ENCODE measurements around the gene CHST2.
"Not testable (repeated sequence)": the region's sequence is repeated elsewhere in the genome, so short reads cannot be mapped to it uniquely, and the experiment has no call there.

Gene CHST2

DNA sequence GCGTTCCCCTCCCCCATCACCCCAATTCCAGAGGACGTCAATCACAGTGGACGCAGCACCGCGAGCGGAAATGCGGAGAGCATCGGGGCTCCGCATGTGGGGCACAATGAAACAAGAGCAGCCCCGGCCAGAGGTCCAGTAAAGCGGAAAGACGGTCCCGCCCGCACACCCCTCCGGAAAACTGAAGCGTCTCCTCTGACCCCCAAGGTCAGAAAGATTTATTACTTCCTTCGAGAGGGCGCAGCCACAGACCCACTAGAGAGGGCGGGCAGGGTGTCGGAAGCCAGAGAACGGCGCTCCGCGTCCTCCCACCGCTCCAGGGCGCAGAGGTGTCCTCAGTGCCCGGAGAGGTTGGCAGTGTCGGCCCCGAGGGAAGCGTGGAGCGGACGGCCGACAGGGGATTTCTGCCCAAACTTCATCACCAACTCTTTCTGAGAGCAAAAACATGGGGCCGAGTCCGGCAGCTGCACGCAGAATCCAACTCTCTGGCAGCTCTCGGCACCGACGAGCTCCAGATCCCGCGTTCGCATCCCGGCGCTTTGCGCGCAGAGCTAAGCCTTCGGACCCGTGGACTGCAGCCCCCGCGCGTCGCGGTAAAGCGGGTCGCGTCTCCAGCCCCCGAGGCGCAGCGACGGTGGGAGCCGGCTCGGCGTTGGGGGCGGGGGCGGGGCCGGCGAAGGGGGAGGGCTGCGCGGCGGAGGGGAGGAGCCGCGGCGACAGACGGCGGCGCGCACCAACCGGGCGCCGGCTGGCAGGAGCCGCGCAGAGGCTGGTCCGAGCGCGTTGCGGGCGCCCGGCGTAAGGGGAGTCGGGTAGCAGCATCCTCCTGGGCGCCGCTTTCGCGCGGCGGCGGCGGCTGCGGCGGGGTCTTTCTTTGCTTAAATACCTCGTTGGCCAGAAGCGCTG is at the start of gene CHST2:
Gene CHST2, plus strand, starts transcription at position 763 of the 906 bp plus-strand sequence. CDS start 1,046 bp downstream, outside the sequence.
- peak; percentile 53 to 61 for DNase-seq

- DNase-seq: no peak
These were observed 48.5 kb upstream of the CHST2 start for GRCh38 chr3:143070977-143071551.

- DNase-seq: no peak
These were observed 47.8 kb upstream of the CHST2 start for GRCh38 chr3:143071776-143072175.

DNA sequence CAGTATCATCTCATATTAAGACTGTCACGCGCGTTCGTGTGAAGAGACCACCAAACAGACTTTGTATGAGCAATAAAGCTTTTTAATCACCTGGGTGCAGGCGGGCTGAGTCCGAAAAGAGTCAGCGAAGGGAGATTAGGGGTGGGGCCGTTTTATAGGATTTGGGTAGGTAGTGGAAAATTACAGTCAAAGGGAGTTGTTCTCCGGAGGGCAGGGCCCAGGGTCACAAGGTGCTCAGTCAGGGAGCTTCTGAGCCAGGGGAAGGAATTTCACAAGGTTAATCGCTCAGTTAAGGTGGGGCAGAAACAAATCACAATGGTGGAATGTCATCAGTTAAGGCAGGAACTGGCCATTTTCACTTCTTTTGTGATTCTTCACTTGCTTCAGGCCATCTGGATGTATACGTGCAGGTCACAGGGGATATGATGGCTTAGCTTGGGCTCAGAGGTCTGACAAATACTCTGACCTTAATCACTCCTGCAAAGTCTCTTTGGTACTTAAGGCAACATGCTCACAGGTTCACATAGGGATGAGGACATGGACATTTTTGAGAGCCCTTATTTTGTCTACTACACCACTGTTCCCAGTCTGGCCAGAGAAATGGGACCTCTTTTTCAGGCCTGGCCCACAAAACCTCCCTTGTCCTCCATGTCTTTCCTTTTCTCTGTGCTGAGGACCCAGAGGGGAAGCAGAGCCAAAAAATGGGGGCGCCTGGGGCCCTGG is 47.1 kb upstream of the CHST2 start:
- not testable (repeated sequence) for DNase-seq

- DNase-seq: not testable (repeated sequence)
These were observed 46.0 kb upstream of the CHST2 start for GRCh38 chr3:143073541-143073940.

- DNase-seq: not testable (repeated sequence)
These were observed 45.6 kb upstream of the CHST2 start for GRCh38 chr3:143073983-143074382.

GRCh38 chr3:143078883-143079282 is 40.7 kb upstream of the CHST2 start:
- no peak for DNase-seq

GRCh38 chr3:143080196-143080595 is 39.4 kb upstream of the CHST2 start:
- no peak for DNase-seq

DNA sequence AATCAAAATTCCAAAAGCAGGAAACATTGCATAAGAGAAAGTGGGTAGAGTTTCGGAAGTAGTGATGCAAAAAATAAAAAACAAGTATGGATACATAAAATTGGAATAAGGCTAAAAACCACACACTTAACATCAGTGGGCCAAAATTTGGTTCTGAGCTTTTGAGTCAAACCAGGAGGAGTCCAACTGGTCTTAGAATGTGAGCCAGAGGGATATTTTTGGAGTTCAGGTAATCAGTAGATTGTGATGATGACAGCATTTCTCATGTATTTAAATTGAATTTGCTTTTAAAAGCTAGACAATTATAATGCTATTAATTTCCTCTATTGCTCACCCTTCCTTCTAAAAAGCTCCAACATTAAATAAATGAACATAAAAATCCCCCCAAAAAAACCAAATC is 38.2 kb upstream of the CHST2 start:
- no peak for DNase-seq

DNA sequence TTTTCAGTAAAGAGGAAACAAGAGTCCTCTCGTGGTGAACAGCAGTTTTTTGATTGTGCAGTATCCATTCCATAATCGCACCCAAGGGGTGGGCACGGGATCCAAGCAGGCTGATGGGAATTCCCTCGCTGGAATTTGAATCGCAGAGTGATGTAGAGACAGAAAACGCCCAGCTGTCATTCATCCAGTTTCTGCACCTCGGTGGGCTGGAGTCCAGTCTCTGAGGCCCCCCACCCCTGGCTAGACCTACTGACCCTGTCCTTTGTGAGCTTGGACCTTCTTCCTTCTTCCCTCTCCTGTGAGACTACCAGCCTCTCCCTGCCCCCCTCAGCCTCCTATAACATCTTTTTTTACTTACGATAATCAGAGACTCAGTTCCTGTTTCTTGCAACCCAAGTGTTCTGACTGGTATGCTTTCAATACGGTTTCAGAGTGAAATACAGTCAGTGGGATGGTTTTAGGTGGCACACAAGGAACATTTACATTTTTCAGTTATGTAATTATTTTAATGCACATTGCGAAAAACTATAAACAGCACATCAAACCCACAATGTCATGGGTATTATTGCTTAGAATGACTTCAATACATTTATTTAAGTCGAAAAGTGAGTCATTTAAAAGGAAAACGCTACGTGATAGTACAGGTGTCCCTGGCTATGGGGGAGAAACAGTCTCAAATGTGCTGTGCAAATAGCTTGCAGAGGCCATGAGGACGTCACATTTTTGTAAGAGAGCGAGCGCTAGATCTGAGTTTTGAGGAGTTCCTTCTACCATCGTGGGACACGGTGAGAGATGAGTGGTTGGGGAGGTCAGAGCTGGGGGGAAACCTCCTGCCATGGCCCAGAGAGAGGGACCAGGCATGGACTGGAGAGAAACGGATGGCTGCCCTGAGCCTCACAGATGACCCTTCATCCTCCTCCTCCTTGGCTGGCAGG is 37.5 kb upstream of the CHST2 start:
- no peak for DNase-seq

- no peak for DNase-seq
These were observed 35.8 kb upstream of the CHST2 start for GRCh38 chr3:143083781-143084180.

GRCh38 chr3:143084856-143085731 is 34.5 kb upstream of the CHST2 start:
- no peak for DNase-seq

DNA sequence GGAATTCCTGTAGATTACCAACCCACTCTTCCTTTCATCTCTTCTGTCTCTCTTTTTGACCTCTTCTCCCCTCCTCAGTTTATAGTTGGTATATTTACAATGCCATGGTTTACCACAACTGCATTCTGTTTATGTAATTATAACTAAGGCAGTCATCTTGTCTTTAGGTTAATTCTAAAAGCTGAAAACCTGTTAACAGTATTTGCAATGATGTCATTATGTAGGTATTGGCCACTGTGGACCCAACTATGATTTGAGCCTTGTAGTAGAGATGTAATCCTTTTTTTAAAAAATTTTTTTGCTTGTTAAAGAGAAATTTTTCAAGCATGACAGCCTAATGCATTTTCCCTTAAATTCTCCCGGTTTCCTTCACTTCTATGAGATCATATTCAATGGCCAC is 30.7 kb upstream of the CHST2 start:
- DNase-seq: no peak

GRCh38 chr3:143089965-143090364 is 29.6 kb upstream of the CHST2 start:
- DNase-seq: no peak

GRCh38 chr3:143090486-143090885 is 29.1 kb upstream of the CHST2 start:
- DNase-seq: no peak

- DNase-seq: no peak
These were observed 28.4 kb upstream of the CHST2 start for GRCh38 chr3:143090976-143091837.

DNA sequence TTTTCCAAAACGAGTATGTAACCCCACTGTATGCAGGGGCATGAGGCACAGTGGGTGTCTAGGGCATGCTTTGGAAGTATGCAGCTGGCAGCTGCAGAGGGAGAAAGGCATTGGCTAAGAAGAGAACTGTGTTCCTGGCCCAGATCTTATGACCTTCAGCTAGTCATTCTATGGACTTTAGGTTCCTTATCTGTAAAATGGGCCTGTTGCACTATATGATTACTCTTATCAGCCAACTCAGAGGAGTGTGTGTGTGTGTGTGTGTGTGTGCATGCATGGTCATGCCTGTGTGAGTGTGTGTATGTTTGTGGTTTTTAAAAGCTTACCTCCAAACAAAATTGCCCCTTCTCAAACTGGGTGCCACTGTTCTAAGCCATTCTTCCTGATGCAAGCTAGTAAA is 27.4 kb upstream of the CHST2 start:
- DNase-seq: no peak

DNA sequence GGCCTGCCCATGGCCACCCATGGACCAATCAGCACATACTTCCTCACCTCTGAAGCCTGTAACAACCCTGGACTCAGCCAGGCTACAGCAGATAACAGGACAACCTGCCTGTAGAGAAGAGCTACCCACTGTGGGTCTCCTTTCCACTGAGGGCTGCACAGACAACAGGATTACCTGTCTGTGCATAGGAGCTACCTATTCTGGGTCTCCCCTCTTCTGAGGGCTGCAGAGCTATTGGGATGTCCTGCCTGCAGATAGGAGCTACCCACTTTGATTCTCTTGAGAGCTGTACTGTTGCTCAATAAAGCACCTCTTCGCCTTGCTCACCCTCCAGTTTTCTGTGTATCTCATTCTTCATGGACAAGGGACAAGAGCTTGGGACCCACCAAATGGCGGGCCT is 23.8 kb upstream of the CHST2 start:
- DNase-seq: no peak

DNA sequence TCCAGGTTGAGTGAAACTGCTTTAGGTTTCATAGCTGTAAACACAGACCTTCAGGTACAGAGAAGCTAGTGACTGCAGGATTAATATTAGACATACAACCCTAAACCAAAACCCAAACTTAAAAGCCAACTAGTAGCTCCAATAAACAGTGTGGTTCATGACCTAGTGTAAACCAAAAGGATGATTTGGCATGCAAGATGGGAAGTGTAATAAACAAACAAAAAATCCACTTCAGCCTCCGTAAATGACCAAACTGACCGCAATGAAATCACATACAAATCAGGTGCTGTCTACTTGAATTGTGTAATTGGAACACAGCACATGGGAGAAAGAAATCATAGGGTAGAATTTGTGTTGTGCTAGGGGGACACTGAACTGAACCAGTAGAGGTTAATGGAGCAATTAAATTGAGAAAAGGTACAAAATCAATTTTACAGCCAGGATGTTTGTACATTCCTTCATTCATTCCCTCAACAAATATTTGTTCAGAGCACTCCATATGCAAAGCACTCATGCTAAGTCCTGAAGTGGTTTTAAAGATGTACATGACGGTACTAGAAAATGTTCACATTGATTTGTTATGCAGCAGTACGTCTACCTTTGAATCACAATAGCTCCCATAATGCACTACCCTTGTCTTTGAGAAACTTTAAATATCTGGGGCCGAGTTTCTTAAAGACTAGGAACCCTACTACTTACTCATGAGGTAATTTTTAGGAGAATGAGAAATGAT is 21.4 kb upstream of the CHST2 start:
- no peak for DNase-seq

DNA sequence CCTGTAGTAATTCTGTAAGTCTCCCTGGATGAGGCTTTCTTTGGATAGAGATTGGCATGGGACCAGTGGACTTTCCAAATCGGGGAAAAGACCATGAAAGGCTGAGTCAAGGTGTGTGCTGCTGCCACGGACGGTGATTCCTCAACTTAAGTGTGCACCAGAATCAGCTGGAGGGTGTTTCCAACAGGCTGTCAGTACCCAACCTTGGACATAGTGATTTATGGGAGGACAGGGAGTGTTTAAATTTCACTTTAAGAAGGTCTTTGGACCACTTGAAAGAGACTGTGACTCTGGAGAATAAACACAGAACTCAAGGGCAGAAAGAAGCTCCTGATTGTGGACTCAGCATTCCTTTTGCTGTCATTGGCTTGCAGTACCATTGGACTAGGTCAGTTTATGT is 20.4 kb upstream of the CHST2 start:
- DNase-seq: no peak
